ENCODE data around the gene CGB1.
"Not testable (repeated sequence)": the region's sequence is repeated elsewhere in the genome, so short reads cannot be mapped to it uniquely, and the experiment has no call there.

CGB1 gene

DNA sequence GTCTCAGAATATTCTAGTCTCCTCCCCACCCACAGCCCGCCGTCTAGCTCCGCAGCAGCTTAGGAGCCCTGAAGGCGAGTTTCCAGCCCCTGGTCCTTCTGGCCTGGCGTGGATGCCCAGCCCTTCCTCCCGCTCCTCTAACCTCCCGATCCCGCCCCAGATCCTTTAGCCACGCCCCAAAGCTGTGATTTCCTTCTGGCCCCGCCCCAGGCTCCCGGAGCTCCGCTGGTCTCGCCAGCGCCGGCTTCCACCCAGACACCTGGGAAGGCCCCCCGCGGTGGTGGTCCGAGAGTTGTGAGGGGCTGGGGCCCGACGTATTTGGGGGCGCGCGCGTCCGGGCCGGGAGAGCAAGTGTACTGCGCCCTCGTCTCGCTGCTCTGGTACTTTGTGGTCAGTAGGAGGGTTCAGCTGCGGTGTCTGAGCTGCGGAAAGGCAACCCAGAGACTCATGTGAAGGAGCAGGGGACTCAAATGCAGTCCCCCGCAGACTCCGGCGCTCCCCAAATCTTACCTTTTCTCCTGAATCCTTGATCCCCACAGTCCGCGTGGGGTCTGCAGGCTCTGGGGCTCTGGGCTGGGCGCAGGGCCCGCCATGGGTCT lies 21.0 kb upstream of the CGB1 start, which contains the start of gene CGB7:
TSS of gene CGB7 (minus strand) at position 114 of the 599 bp plus-strand sequence. CDS start 2,374 bp downstream, outside the sequence.
- peak; percentile 25 for DNase-seq

- DNase-seq: not testable (repeated sequence)
Observed at GRCh38 chr19:49056902-49057596, 20.4 kb upstream of the CGB1 start.

GRCh38 chr19:49056101-49056901 lies 19.6 kb upstream of the CGB1 start:
- DNase-seq: no peak

GRCh38 chr19:49050376-49051033 lies 13.8 kb upstream of the CGB1 start:
- not testable (repeated sequence) for DNase-seq

DNA sequence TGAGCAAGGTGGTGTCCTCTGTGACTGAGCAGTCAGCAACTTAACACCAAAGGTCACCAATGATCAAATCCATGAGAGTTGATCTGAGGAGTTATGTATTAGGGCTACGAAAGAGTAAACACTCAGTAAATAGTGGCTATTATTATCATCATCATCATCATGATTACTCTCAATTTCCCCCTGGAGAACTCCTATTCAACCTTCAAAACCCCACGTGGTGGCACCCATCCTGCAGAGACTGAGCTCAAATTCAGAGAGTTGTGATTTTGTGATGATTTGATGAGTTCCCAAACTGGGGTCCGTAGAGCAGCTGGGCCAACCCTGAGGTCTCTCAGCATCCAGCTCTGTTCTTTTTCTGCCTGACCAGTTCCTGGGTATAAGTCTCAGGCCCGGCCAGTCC lies 13.1 kb upstream of the CGB1 start:
- DNase-seq: not testable (repeated sequence)

DNA sequence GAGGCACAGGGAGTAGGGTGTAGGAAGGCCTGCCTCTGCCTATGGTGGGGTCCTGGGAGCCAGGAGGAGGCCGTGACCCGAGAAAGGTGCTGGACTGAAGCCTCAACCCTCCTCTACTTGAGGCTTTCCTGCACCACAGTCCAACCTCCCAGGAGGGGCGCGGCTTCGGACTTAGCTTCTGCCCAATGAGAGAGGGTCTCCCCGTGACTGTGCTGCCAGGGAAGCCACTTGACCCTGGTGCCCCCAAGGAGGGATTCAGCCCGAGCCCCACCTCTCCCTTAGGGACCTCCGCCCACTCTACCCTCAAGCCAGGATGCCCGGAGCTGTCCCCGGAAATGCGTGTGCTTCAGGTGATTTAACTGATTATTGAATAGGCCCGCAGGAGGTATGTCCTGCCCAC lies 12.3 kb upstream of the CGB1 start, which contains the start of gene CGB8:
TSS of gene CGB8 (minus strand) at position 101 of the 400 bp plus-strand sequence. CDS start 372 bp downstream, outside the sequence.
- DNase-seq: not testable (repeated sequence)

- not testable (repeated sequence) for DNase-seq
Observed at GRCh38 chr19:49043548-49043947, 6.9 kb upstream of the CGB1 start, which contains the start of gene CGB5. Gene CGB5 (plus strand): TSS chr19:49043848. CDS start chr19:49044210, 362 bp downstream.

- DNase-seq: not testable (repeated sequence)
Observed at GRCh38 chr19:49042666-49043065, 6.0 kb upstream of the CGB1 start.

DNA sequence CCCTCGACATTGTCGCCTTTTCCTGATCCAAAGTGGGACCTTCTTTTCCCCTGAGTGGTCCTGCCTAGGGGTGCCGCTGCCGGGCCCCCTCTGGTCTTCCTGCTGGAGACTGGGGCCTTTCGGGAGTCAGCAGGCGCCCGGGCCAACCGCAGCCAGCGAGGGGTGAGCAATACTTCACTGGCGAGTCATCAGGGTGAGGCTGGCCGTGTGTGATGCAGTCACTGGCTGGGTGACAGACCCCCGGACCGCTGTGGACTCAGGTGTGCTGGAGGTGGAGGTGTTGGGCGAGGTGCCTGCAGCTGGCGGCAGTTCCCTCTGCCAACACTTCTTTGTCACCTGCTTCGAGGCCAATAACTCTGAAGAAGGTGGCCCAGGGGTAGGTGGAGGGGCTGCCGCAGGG lies 5.5 kb upstream of the CGB1 start:
- no peak for DNase-seq

GRCh38 chr19:49039736-49040135 lies 3.0 kb upstream of the CGB1 start:
- not testable (repeated sequence) for DNase-seq

DNA sequence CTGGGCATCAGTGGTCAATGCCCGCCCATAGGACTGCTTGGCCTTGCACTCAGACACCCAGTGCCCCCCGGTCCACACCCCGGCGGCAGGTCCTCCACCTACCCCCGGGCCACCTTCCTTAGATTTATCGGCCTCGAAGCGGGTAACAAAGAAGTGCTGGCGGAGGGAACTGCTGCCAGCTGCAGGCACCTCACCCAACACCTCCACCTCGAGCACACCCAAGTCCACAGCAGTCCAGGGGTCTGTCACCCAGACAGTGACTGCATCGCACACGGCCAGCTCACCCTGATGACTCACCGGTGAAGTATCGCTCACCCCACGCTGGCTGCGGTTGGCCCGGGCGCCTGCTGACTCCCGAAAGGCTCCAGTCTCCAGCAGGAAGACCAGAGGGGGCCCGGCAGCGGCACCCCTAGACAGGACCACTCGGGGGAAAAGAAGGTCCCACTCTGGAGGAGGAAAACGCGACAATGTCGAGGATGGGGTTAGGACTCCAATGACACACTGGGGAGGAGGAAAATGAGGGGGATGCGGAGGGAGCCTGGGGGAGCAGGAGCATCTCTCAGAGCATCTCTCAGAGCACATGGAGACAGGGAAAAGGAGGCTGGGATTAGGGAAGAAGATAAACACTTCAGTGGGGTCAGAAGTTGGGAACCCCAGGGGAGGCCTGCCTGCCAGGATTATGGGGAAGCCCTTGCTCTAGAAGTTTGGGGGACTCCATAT lies 2.0 kb upstream of the CGB1 start:
- not testable (repeated sequence) for DNase-seq

DNA sequence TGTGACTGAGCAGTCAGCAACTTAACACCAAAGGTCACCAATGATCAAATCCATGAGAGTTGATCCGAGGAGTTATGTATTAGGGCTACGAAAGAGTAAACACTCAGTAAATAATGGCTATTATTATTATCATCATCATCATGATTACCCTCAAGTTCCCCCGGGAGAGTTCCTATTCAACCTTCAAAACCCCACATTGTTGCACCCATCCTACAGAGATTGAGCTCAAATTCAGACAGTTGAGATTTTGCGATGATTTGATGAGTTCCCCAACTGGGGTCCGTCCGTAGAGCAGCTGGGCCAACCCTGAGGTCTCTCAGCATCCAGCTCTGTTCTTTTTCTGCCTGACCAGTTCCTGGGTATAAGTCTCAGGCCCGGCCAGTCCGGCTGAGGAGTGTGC lies 1.4 kb upstream of the CGB1 start:
- DNase-seq: not testable (repeated sequence)

- peak; percentile 30 for DNase-seq
Observed at GRCh38 chr19:49031642-49032301, 4.9 kb downstream of the CGB1 start, which contains the start of gene CGB2. Gene CGB2 (plus strand): TSS chr19:49031890. CDS start chr19:49032096, 206 bp downstream.

GRCh38 chr19:49030323-49030722 lies 6.4 kb downstream of the CGB1 start:
- DNase-seq: not testable (repeated sequence)

DNA sequence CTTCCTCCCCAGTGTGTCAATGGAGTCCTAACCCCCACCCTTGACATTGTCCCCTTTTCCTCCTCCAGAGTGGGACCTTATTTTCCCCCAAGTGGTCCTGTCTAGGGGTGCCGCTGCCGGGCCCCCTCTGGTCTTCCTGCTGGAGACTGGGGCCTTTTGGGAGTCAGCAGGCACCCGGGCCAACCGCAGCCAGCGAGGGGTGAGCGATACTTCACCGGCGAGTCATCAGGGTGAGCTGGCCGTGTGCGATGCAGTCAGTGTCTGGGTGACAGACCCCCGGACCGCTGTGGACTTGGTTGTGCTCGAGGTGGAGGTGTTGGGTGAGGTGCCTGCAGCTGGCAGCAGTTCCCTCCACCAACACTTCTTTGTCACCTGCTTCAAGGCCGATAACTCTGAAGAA lies 6.9 kb downstream of the CGB1 start:
- DNase-seq: not testable (repeated sequence)

DNA sequence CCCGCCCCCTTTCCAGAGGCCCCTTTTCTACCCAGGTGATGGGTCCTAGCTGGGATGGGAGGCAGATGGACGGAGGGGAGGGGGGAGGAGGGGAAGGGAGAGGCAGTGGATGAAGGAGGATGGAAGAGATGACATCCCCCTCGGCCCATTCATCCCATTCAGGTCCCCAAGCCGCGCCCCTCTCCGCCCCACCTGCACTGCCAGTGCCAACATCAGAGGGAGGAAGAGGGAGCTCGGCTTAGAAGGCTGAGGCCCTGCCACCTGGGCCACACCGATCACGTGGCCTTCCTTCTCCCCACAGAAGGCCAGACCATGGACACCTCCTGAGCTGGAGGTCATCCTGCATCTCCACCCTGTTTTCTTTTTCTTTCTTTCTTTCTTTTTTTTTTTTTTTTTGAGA lies 8.0 kb downstream of the CGB1 start:
- DNase-seq: not testable (repeated sequence)

- not testable (repeated sequence) for DNase-seq
Observed at GRCh38 chr19:49025599-49025998, 11.1 kb downstream of the CGB1 start.

DNA sequence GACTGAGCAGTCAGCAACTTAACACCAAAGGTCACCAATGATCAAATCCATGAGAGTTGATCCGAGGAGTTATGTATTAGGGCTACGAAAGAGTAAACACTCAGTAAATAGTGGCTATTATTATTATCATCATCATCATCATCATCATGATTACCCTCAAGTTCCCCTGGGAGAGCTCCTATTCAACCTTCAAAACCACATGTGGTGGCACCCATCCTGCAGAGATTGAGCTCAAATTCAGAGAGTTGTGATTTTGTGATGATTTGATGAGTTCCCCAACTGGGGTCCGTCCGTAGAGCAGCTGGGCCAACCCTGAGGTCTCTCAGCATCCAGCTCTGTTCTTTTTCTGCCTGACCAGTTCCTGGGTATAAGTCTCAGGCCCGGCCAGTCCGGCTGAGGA lies 11.6 kb downstream of the CGB1 start:
- not testable (repeated sequence) for DNase-seq

- not testable (repeated sequence) for DNase-seq
Observed at GRCh38 chr19:49024233-49024632, 12.5 kb downstream of the CGB1 start, which contains the start of gene CGB3. Gene CGB3 (minus strand): TSS chr19:49024333. CDS start chr19:49023971, 362 bp downstream.

DNA sequence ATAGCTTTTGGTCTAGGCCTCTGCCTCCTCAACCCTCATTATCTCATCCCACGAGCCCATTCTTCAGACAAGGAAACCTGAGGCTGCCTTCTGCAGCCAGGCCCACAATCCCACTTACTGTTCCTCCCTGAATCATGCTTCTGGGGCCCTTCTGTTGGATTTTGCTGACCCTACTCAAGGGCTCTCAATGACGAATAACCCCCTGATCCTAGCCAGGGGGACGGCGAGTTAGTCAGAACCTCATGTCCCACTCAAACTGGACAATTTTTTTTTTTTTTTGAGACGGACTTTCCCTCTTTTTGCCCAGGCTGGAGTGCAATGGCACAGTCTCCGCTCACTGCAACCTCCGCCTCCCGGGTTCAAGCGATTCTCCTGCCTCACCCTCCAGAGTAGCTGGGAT lies 14.6 kb downstream of the CGB1 start:
- DNase-seq: no peak

All from NCI-H2029 (cell line).